NB4 (cell line): ENCODE results near the gene SYTL3.

Experiments
- DNase-seq: peaks from one replicate; pipeline ENCODE4 v3.0.0; 2010; ENCODE audit warnings: low read depth
- H3K4me3 ChIP-seq: one replicate; pipeline ENCODE4 v1.5.1; 2011; ENCODE audit warnings: mild to moderate bottlenecking, low read depth, low read length, moderate library complexity
- CTCF ChIP-seq: IDR thresholded peaks from one replicate; pipeline ENCODE4 v1.5.1; 2012; ENCODE audit warnings: low read depth, low read length
- MAX ChIP-seq: IDR thresholded peaks from 2 replicates; pipeline ENCODE4 v1.6.1; 2011; ENCODE audit warnings: low read depth, low read length
- MYC ChIP-seq: IDR thresholded peaks from 2 replicates; pipeline ENCODE4 v1.6.1; 2011; ENCODE audit warnings: low read depth, low read length
- POLR2A ChIP-seq: IDR thresholded peaks from 2 replicates; pipeline ENCODE4 v1.6.1; 2011; ENCODE audit warnings: mild to moderate bottlenecking; ENCODE audit not compliant: insufficient read length; ENCODE audit errors: extremely low read depth

The SYTL3 gene

GRCh38 chr6:158813032-158813431 lies 163.2 kb downstream of the SYTL3 start:
- DNase-seq: no peak
- no peak for TF ChIP-seq CTCF
- no peak for TF ChIP-seq MYC
- TF ChIP-seq POLR2A: no peak
- no peak for TF ChIP-seq MAX
- no peak overlapping the region for H3K4me3 ChIP-seq
